Testis (tissue), 3 donors: Measurements from ENCODE around the gene HSD17B8. TPM values are rescaled to one million over a fixed set of nuclear protein-coding genes. Genes with fewer than 3 reads are reported as not detected.

Experiments used
- DNase-seq: peaks from one replicate; pipeline ENCODE4 v3.0.0-alpha.2; 2019
- H3K27ac ChIP-seq, 2 donors: fragments of 200-600 bp; sonication (generic); one replicate each; pipeline ENCODE4 v1.5.1; 2019
- H3K27me3 ChIP-seq: fragments of 200-600 bp; sonication (generic); one replicate; pipeline ENCODE4 v1.5.1; 2019
- H3K36me3 ChIP-seq: fragments of 200-600 bp; sonication (generic); one replicate; pipeline ENCODE4 v1.5.1; 2017; ENCODE audit warnings: low read depth; ENCODE audit errors: missing control alignments
- H3K4me1 ChIP-seq: fragments of 200-600 bp; sonication (generic); one replicate; pipeline ENCODE4 v1.5.1; 2019
- H3K4me3 ChIP-seq, 2 donors: fragments of 200-600 bp; sonication (generic); one replicate each; pipeline ENCODE4 v1.5.1; 2017 to 2019
- H3K9me3 ChIP-seq: fragments of 200-600 bp; sonication (generic); one replicate; pipeline ENCODE4 v1.5.1; 2017
- POLR2A ChIP-seq: fragments of 450-650 bp; IDR thresholded peaks from one replicate; pipeline ENCODE4 v1.6.1; 2017; ENCODE audit warnings: antibody characterized with exemption, mild to moderate bottlenecking, moderate library complexity
- WGBS, 2 donors: methylation state at CpG; one replicate each; pipeline ENCODE4 v1.1.5; 2018; 5-methylcytosine and 5-hydroxymethylcytosine counted together
- intact Hi-C: fragments of 100-400 bp; cut with DNase I; formaldehyde crosslinking; loops from one replicate; pipeline ENCODE4 v1.15.1; 2023; ENCODE audit warnings: low total_unique reads
- polyA plus RNA-seq: library from polyadenylated mRNA; stranded (reverse); fragments of 350-450 nt; fragmentation: Illumina TruSeq; extraction: RNeasy Lipid Tissue Mini Kit (QIAGEN cat#74804); gene quantifications from one replicate; pipeline ENCODE4 v1.2.3, GENCODE V29; 2014; ENCODE audit warnings: low read depth, low replicate concordance; ENCODE audit not compliant: insufficient read depth
- total RNA-seq, 2 donors: library from RNA; depleted of rRNA; stranded (reverse); fragments of >200 nt; gene quantifications; one replicate each; pipeline ENCODE4 v1.2.3, GENCODE V29; 2016
- TF ChIP-seq, protein P1 (sequence below), 3 experiments: fragments of 450-650 bp in 2 of 3; fragments of 200-600 bp in 1 of 3; sonication (generic) in 1 of 3; IDR thresholded peaks; one replicate each; pipeline ENCODE4 v1.5.1; 2016 to 2019; ENCODE audit warnings: antibody characterized with exemption in 3 of 3, mild to moderate bottlenecking in 2 of 3, moderate library complexity in 1 of 3

Gene HSD17B8
- total and polyA plus RNA-seq, 3 donors from 2014 or later: 11.2 to 26.3 (median 25.4) TPM

DNA sequence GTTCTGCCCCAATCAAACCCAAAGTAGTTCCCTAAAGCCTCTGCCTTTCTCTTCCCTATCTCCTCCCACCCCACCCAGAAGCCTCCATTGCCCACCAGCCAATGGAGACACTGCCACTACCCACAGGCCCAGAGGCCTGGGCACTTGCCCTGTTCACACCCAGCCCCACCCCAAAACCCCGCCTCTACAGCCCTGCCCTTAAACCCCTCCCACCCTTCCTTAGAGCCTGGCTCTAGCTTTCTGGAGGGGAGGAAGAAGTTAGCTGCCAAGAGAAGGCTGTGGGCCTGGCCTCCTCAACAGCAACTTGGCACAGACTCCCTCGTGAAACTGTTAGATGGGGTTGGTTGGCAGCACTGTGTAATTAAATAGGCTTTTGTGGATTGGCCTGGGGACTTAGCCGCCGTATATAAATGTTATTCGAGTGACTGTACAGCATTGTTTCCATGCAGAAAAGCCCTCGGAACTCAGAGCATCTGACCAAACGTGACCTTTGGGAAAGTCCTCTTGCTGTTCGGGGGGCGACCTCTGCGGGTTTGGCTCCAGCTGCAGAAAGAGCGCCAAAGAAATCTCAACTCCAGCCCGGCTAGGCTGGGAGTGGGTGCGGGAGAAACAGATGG lies 43.6 kb upstream of the HSD17B8 start:
- Histone ChIP-seq H3K4me1 (peaks cover 10% of the 10 kb centered on the region), H3K9me3 (no peaks in the 10 kb centered on the region), H3K4me3 (peak overlapping the region in 1 of 2 donors; percentile 46), H3K36me3 (no peaks in the 10 kb centered on the region), H3K27ac (no peak overlapping the region), H3K27me3 (no peaks in the 10 kb centered on the region)
- 28 to 37% methylated on average over 12 to 13 of the region's 13 CpGs for WGBS, 2 donors
- peak; percentile 55 for DNase-seq
- TF ChIP-seq POLR2A: no peak
- TF ChIP-seq, protein P1, sequence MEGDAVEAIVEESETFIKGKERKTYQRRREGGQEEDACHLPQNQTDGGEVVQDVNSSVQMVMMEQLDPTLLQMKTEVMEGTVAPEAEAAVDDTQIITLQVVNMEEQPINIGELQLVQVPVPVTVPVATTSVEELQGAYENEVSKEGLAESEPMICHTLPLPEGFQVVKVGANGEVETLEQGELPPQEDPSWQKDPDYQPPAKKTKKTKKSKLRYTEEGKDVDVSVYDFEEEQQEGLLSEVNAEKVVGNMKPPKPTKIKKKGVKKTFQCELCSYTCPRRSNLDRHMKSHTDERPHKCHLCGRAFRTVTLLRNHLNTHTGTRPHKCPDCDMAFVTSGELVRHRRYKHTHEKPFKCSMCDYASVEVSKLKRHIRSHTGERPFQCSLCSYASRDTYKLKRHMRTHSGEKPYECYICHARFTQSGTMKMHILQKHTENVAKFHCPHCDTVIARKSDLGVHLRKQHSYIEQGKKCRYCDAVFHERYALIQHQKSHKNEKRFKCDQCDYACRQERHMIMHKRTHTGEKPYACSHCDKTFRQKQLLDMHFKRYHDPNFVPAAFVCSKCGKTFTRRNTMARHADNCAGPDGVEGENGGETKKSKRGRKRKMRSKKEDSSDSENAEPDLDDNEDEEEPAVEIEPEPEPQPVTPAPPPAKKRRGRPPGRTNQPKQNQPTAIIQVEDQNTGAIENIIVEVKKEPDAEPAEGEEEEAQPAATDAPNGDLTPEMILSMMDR (IDR thresholded peaks at IDR 0.05): no peak
- intact Hi-C loops: no loop called here

DNA sequence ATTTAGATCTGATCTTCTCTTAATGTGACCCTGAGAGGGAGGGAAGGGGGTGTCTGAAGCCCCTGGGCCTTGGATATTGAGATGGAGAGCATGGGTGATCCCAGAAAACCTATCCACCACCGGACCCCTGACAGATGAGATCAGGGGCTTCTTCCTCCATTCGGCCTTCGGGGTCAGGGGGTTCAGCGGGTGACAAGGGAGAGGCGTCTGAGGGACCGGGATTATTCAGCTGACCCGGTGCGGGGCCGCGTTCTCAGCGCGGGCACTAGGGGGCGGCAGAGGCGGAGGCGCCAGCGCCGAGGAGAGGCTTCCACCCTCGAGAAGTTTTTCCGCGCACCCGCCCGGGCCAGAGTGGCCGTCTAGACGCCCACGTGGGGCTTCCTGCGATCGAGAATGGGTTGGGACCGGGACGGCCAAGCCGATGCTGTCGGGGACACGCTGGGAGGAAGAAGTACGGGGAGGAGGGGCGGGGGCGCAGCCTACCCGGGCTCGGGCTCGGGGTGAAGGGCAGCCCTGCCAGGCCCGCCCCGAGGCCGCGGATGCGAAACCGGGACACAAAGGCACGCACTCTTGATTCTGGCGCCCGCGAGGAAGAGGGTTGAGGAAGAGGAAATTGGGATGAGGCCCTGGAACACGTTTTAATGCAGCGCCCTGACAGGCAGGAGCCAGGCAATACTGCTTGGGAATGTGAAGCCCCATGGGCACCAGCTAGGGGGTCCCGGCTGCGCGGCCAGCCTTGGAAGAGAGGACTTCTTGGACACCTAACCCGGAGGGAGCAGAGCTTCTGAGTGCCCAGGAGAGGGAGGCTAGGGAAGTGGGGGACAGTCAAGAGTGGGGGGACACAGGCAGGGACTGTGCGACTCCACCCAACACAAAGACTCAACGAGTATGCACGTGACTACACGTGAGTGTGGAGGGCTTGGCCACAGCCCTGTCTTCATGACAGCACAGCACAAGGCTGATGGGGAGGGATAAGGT lies 42.8 kb upstream of the HSD17B8 start:
- 6 to 21% methylated on average over 11 to 58 of the region's 58 CpGs for WGBS, 2 donors
- H3K4me3 ChIP-seq: peak overlapping the region; percentile 46 to 50
- H3K4me1 ChIP-seq: peaks cover 10% of the 10 kb centered on the region
- H3K27me3 ChIP-seq: no peaks in the 10 kb centered on the region
- no peaks in the 10 kb centered on the region for H3K36me3 ChIP-seq
- intact Hi-C loops: loop anchor here (2.0 kb wide), 1 partner anchor 85 kb away; no protein-coding TSS in a partner anchor
- DNase-seq: peak; percentile 80
- TF ChIP-seq POLR2A: no peak
- TF ChIP-seq, protein P1 (IDR thresholded peaks at IDR 0.05): peak; percentile 87 to 90 (median 89)
- H3K9me3 ChIP-seq: no peaks in the 10 kb centered on the region
- H3K27ac ChIP-seq: no peak overlapping the region

DNA sequence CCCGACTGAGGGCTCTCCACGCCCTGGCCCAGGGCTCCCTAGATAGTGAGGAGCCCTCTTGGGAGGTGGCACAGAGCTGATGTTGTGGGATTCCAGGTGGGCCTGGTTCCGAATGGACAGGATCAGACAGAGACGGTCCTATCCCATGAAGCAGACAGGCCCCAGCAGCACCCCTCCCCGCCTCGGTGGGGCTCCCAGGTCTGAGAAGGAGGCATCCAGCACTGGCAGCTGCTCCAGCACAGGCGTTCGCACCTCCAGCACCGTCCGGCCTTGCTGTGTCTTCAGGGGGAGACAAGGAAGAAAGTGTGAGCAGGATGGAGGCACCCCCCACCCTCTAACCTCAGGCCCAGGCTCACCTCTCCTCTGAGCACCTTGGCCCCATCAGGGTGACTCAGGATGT lies 40.9 kb upstream of the HSD17B8 start:
- TF ChIP-seq, protein P1 (IDR thresholded peaks at IDR 0.05): no peak
- TF ChIP-seq POLR2A: no peak
- peaks cover 10% of the 10 kb centered on the region for H3K4me1 ChIP-seq
- H3K4me3 ChIP-seq: no peak overlapping the region
- WGBS, 2 donors: 72 to 88% methylated on average over 4 to 10 of the region's 10 CpGs
- intact Hi-C loops: loop anchor here (2.0 kb wide), 1 partner anchor 83 kb away; no protein-coding TSS in a partner anchor
- H3K9me3 ChIP-seq: no peaks in the 10 kb centered on the region
- H3K36me3 ChIP-seq: no peaks in the 10 kb centered on the region
- DNase-seq: no peak
- H3K27ac ChIP-seq: no peak overlapping the region
- no peaks in the 10 kb centered on the region for H3K27me3 ChIP-seq

DNA sequence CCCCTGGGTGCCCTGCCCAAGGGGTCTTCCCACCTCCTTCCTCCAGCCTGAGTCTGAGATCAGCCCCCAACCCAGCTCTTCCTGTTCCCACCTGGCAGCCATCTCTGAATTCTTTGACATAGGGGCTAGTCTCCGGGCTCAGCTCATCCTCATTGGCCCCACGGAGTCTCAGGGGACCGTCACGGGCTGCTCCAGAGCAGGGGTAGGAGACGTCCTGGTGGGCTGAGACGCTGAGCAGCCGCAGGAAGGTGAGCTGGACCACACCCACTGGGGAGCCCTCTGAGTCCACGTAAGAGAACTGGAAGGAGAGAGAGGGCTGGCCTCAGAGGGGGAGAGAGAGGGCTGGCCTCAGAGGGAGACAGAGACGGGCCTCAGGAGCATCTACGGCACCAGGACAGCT lies 40.3 kb upstream of the HSD17B8 start:
- 65 to 69% methylated on average over 10 of the region's 10 CpGs for WGBS, 2 donors
- no peak for TF ChIP-seq POLR2A
- TF ChIP-seq, protein P1 (IDR thresholded peaks at IDR 0.05): no peak
- Histone ChIP-seq H3K27me3 (no peaks in the 10 kb centered on the region), H3K27ac (no peak overlapping the region), H3K36me3 (no peaks in the 10 kb centered on the region), H3K9me3 (no peaks in the 10 kb centered on the region), H3K4me3 (no peak overlapping the region), H3K4me1 (peaks cover 10% of the 10 kb centered on the region)
- DNase-seq: no peak
- intact Hi-C loops: no loop called here
